ENCODE measurements around the gene CTNS.
"Not testable (repeated sequence)": the region's sequence is repeated elsewhere in the genome, so short reads cannot be mapped to it uniquely, and the experiment has no call there.

Gene CTNS

GRCh38 chr17:3692346-3692745, 55.8 kb downstream of the CTNS start:
- Mint-ChIP-seq H3K4me1 (ENCODE audit: low read depth) (peaks cover 21% of the 10 kb centered on the region), H3K27ac (no peak overlapping the region), H3K27me3 (ENCODE audit: low read depth) (no peaks in the 10 kb centered on the region), H3K4me3 (no peak overlapping the region), H3K36me3 (ENCODE audit: low read depth) (peaks cover 25% of the 10 kb centered on the region), H3K9me3 (no peaks in the 10 kb centered on the region)
- DNase-seq (ENCODE audit: low spot score): no peak

GRCh38 chr17:3693141-3693540, 56.6 kb downstream of the CTNS start:
- H3K27ac Mint-ChIP-seq: no peak overlapping the region
- DNase-seq (ENCODE audit: low spot score): no peak
- peak overlapping the region; percentile 56 for H3K4me3 Mint-ChIP-seq
- H3K4me1 Mint-ChIP-seq (ENCODE audit: low read depth): peaks cover 21% of the 10 kb centered on the region
- H3K36me3 Mint-ChIP-seq (ENCODE audit: low read depth): peaks cover 28% of the 10 kb centered on the region
- peaks cover 4% of the 10 kb centered on the region for H3K9me3 Mint-ChIP-seq
- no peaks in the 10 kb centered on the region for H3K27me3 Mint-ChIP-seq (ENCODE audit: low read depth)

GRCh38 chr17:3693829-3694231, 57.3 kb downstream of the CTNS start:
- Mint-ChIP-seq H3K4me3 (peak overlapping the region; percentile 93), H3K9me3 (peaks cover 4% of the 10 kb centered on the region), H3K4me1 (ENCODE audit: low read depth) (peaks cover 21% of the 10 kb centered on the region), H3K27ac (peak overlapping the region; percentile 55), H3K27me3 (ENCODE audit: low read depth) (no peaks in the 10 kb centered on the region), H3K36me3 (ENCODE audit: low read depth) (peaks cover 24% of the 10 kb centered on the region)
- peak; percentile 67 for DNase-seq (ENCODE audit: low spot score)

GRCh38 chr17:3695129-3695722, 58.7 kb downstream of the CTNS start:
- no peak for DNase-seq (ENCODE audit: low spot score)
- Mint-ChIP-seq H3K4me1 (ENCODE audit: low read depth) (peaks cover 23% of the 10 kb centered on the region), H3K9me3 (peaks cover 4% of the 10 kb centered on the region), H3K4me3 (peak overlapping the region; percentile 93), H3K36me3 (ENCODE audit: low read depth) (peaks cover 22% of the 10 kb centered on the region), H3K27me3 (ENCODE audit: low read depth) (no peaks in the 10 kb centered on the region), H3K27ac (no peak overlapping the region)

- Mint-ChIP-seq H3K27ac (peak within 1 kb of the TSS; percentile 93), H3K36me3 (ENCODE audit: low read depth) (peaks cover 22% of the 10 kb centered on the region), H3K27me3 (ENCODE audit: low read depth) (no peaks in the 10 kb centered on the region), H3K9me3 (peaks cover 4% of the 10 kb centered on the region), H3K4me1 (ENCODE audit: low read depth) (peaks cover 23% of the 10 kb centered on the region), H3K4me3 (peak within 1 kb of the TSS; percentile 93)
- peak; percentile 49 for DNase-seq (ENCODE audit: low spot score)
Measured at GRCh38 chr17:3695723-3696411, 59.3 kb downstream of the CTNS start, which contains the start of gene P2RX5. P2RX5 (minus strand) TSS chr17:3696155; CDS start chr17:3696005, 150 bp downstream.

- Mint-ChIP-seq H3K4me3 (no peak overlapping the region), H3K9me3 (peaks cover 4% of the 10 kb centered on the region), H3K27me3 (ENCODE audit: low read depth) (no peaks in the 10 kb centered on the region), H3K27ac (no peak overlapping the region), H3K4me1 (ENCODE audit: low read depth) (peaks cover 24% of the 10 kb centered on the region), H3K36me3 (ENCODE audit: low read depth) (peaks cover 22% of the 10 kb centered on the region)
- no peak for DNase-seq (ENCODE audit: low spot score)
Measured at GRCh38 chr17:3697103-3697476, 60.5 kb downstream of the CTNS start.

GRCh38 chr17:3698139-3698538, 61.6 kb downstream of the CTNS start:
- peaks cover 11% of the 10 kb centered on the region for H3K9me3 Mint-ChIP-seq
- H3K4me1 Mint-ChIP-seq (ENCODE audit: low read depth): peaks cover 16% of the 10 kb centered on the region
- H3K36me3 Mint-ChIP-seq (ENCODE audit: low read depth): peaks cover 33% of the 10 kb centered on the region
- H3K27ac Mint-ChIP-seq: no peak overlapping the region
- H3K4me3 Mint-ChIP-seq: peak overlapping the region; percentile 58
- H3K27me3 Mint-ChIP-seq (ENCODE audit: low read depth): no peaks in the 10 kb centered on the region
- no peak for DNase-seq (ENCODE audit: low spot score)

- Mint-ChIP-seq H3K27me3 (ENCODE audit: low read depth) (no peaks in the 10 kb centered on the region), H3K4me1 (ENCODE audit: low read depth) (peaks cover 4% of the 10 kb centered on the region), H3K27ac (no peak overlapping the region), H3K36me3 (ENCODE audit: low read depth) (peaks cover 33% of the 10 kb centered on the region), H3K4me3 (no peak overlapping the region), H3K9me3 (peaks cover 11% of the 10 kb centered on the region)
- DNase-seq (ENCODE audit: low spot score): no peak
Measured at GRCh38 chr17:3699951-3700350, 63.4 kb downstream of the CTNS start.

- not testable (repeated sequence) for DNase-seq (ENCODE audit: low spot score); H3K27ac Mint-ChIP-seq; H3K27me3 Mint-ChIP-seq (ENCODE audit: low read depth); H3K4me3 Mint-ChIP-seq; H3K4me1 Mint-ChIP-seq (ENCODE audit: low read depth)
- H3K36me3 Mint-ChIP-seq (ENCODE audit: low read depth): peaks cover 37% of the 10 kb centered on the region
- H3K9me3 Mint-ChIP-seq: peaks cover 11% of the 10 kb centered on the region
Measured at GRCh38 chr17:3702041-3702539, 65.5 kb downstream of the CTNS start.

- Mint-ChIP-seq H3K4me3 (no peak overlapping the region), H3K4me1 (ENCODE audit: low read depth) (peaks cover 21% of the 10 kb centered on the region), H3K36me3 (ENCODE audit: low read depth) (peaks cover 39% of the 10 kb centered on the region), H3K27me3 (ENCODE audit: low read depth) (no peaks in the 10 kb centered on the region), H3K27ac (no peak overlapping the region), H3K9me3 (peaks cover 7% of the 10 kb centered on the region)
- no peak for DNase-seq (ENCODE audit: low spot score)
Measured at GRCh38 chr17:3704931-3705717, 68.6 kb downstream of the CTNS start.

GRCh38 chr17:3705718-3705984, 69.1 kb downstream of the CTNS start:
- peaks cover 36% of the 10 kb centered on the region for H3K36me3 Mint-ChIP-seq (ENCODE audit: low read depth)

GRCh38 chr17:3708366-3708765, 71.8 kb downstream of the CTNS start:
- Mint-ChIP-seq H3K4me3 (no peak overlapping the region), H3K36me3 (ENCODE audit: low read depth) (peaks cover 38% of the 10 kb centered on the region), H3K27me3 (ENCODE audit: low read depth) (no peaks in the 10 kb centered on the region), H3K27ac (peak overlapping the region; percentile 40), H3K4me1 (ENCODE audit: low read depth) (peaks cover 42% of the 10 kb centered on the region), H3K9me3 (no peaks in the 10 kb centered on the region)
- no peak for DNase-seq (ENCODE audit: low spot score)

More at GRCh38 chr17:3705718-3705984, 69.1 kb downstream of the CTNS start:
- not testable (repeated sequence) for H3K27me3 Mint-ChIP-seq (ENCODE audit: low read depth); DNase-seq (ENCODE audit: low spot score); H3K4me3 Mint-ChIP-seq; H3K27ac Mint-ChIP-seq; H3K9me3 Mint-ChIP-seq
- H3K4me1 Mint-ChIP-seq (ENCODE audit: low read depth): peaks cover 24% of the 10 kb centered on the region

- DNase-seq (ENCODE audit: low spot score): peak; percentile 89
- peaks cover 51% of the 10 kb centered on the region for H3K4me1 Mint-ChIP-seq (ENCODE audit: low read depth)
- no peaks in the 10 kb centered on the region for H3K9me3 Mint-ChIP-seq
- H3K4me3 Mint-ChIP-seq: peak overlapping the region; percentile 76
- peak overlapping the region; percentile 96 for H3K27ac Mint-ChIP-seq
- H3K27me3 Mint-ChIP-seq (ENCODE audit: low read depth): no peaks in the 10 kb centered on the region
- peaks cover 45% of the 10 kb centered on the region for H3K36me3 Mint-ChIP-seq (ENCODE audit: low read depth)
Measured at GRCh38 chr17:3710951-3711383, 74.4 kb downstream of the CTNS start.
